Measurements from ENCODE around the gene PCSK5.

Gene PCSK5

DNA sequence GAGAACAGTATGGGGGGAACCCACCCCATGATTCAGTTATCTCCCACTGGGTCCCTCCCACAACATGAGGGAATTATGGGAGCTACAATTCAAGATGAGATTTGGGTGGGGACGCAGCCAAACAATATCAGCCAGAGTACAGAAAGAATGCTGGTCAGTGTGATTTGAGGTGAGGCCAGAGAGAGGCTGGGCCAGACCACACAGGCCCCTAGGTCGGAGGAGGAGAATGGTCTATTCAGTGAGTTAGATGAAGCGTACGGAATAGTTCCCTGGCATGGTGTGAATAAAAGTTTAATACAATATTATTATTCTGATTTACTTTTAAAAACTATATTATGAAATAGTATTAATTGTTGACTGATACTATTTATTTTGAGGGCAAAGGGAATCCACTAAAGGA is 39.7 kb downstream of the PCSK5 start:
- no peak overlapping the region for H3K27ac ChIP-seq (ENCODE audit: low read length)

DNA sequence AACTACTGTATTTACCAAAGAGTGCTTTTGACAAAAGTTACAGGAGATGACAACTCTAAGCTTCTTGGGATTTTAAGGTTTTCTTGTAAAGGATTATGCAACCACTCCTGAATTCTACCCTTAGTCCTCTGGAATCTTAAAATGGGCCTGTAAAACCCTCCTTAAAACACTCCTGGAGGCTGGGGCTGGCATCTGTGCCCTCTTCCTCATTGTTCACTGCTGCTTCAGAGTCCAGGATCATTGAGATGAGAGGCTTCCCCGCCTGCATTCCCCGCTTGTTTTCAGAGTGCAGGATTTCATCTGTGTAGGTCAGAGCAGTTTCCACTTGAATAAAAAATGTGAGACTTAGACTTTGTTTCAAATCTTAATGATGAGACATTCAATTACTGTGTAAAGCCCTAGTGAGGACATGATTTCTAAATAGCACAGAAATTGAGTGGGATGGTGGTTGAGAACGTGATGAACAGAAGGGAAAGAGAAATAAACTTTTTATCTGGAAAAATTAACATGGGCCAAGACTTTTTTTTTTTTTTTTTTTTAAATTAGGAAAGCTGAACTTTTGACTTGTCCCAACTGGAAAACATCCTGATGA is 40.4 kb downstream of the PCSK5 start:
- Histone ChIP-seq H3K36me3 (ENCODE audit: insufficient read depth, low read length) (peaks cover 7% of the 10 kb centered on the region), H3K27me3 (ENCODE audit: insufficient read depth, low read length, poor library complexity) (no peaks in the 10 kb centered on the region), H3K4me3 (ENCODE audit: low read depth in 1 of 2, low read length in 2 of 2) (no peak overlapping the region), H3K79me2 (ENCODE audit: insufficient read depth, low read length) (0 out of 2 replicates have a peak, but pooled peaks cover 1% of the 10 kb centered on the region), H2AFZ (ENCODE audit: low read depth, low read length) (no peak overlapping the region), H3K27ac (ENCODE audit: low read length) (no peak overlapping the region), H3K9ac (ENCODE audit: low read depth, low read length) (no peak overlapping the region), H3K9me3 (ENCODE audit: insufficient read depth, low read length, severe bottlenecking) (no peaks in the 10 kb centered on the region), H4K20me1 (ENCODE audit: insufficient read depth, low read length) (peaks cover 3% of the 10 kb centered on the region; the same call in 1 of the 2 replicates), H3K4me1 (ENCODE audit: insufficient read depth, low read length) (no peaks in the 10 kb centered on the region), H3K4me2 (ENCODE audit: insufficient read depth, low read length) (no peak overlapping the region)
- TF ChIP-seq EZH2 (IDR thresholded peaks at IDR 0.05; ENCODE audit: borderline replicate concordance, low read depth, low read length, severe bottlenecking): no peak
- TF ChIP-seq, protein P1, sequence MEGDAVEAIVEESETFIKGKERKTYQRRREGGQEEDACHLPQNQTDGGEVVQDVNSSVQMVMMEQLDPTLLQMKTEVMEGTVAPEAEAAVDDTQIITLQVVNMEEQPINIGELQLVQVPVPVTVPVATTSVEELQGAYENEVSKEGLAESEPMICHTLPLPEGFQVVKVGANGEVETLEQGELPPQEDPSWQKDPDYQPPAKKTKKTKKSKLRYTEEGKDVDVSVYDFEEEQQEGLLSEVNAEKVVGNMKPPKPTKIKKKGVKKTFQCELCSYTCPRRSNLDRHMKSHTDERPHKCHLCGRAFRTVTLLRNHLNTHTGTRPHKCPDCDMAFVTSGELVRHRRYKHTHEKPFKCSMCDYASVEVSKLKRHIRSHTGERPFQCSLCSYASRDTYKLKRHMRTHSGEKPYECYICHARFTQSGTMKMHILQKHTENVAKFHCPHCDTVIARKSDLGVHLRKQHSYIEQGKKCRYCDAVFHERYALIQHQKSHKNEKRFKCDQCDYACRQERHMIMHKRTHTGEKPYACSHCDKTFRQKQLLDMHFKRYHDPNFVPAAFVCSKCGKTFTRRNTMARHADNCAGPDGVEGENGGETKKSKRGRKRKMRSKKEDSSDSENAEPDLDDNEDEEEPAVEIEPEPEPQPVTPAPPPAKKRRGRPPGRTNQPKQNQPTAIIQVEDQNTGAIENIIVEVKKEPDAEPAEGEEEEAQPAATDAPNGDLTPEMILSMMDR (IDR thresholded peaks at IDR 0.05; ENCODE audit: borderline replicate concordance, extremely low read depth, low read length, poor library complexity, severe bottlenecking): no peak
- ATAC-seq (ENCODE audit: insufficient read depth, low read depth) (no peak), DNase-seq (no peak)

More for the DNA sequence above, 39.7 kb downstream of the PCSK5 start:
- Histone ChIP-seq H3K4me3 (ENCODE audit: low read depth in 1 of 2, low read length in 2 of 2) (no peak overlapping the region), H3K36me3 (ENCODE audit: insufficient read depth, low read length) (peaks cover 7% of the 10 kb centered on the region), H3K9me3 (ENCODE audit: insufficient read depth, low read length, severe bottlenecking) (no peaks in the 10 kb centered on the region), H3K9ac (ENCODE audit: low read depth, low read length) (no peak overlapping the region), H3K27me3 (ENCODE audit: insufficient read depth, low read length, poor library complexity) (no peaks in the 10 kb centered on the region), H4K20me1 (ENCODE audit: insufficient read depth, low read length) (peaks cover 3% of the 10 kb centered on the region; the same call in 1 of the 2 replicates), H3K4me2 (ENCODE audit: insufficient read depth, low read length) (no peak overlapping the region), H3K79me2 (ENCODE audit: insufficient read depth, low read length) (0 out of 2 replicates have a peak, but pooled peaks cover 1% of the 10 kb centered on the region), H3K4me1 (ENCODE audit: insufficient read depth, low read length) (no peaks in the 10 kb centered on the region), H2AFZ (ENCODE audit: low read depth, low read length) (no peak overlapping the region)
- DNase-seq (no peak), ATAC-seq (ENCODE audit: insufficient read depth, low read depth) (no peak)
- TF ChIP-seq, protein P1 (IDR thresholded peaks at IDR 0.05; ENCODE audit: borderline replicate concordance, extremely low read depth, low read length, poor library complexity, severe bottlenecking): no peak
- TF ChIP-seq EZH2 (IDR thresholded peaks at IDR 0.05; ENCODE audit: borderline replicate concordance, low read depth, low read length, severe bottlenecking): no peak

DNA sequence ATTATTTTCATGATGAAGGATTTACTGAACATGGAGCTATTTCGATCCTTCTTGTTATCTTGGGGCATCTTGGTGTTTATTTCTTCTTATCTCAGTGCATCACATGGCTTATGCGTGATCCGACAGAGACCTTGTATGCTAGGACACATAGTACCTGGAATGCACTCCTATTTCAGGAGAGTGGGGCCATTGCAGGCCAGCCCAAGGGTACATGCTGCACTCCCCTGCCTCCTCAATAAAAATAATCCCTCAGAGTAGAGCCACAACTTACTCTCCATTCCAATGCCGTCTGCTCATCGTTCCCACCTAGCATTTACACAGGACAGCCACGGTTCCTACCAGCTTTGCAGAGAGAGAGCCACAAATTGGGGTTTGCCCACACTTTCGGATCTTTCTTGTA is 43.5 kb downstream of the PCSK5 start:
- H3K4me1 ChIP-seq (ENCODE audit: insufficient read depth, low read length): no peaks in the 10 kb centered on the region
- H3K27ac ChIP-seq (ENCODE audit: low read length): no peak overlapping the region
- no peaks in the 10 kb centered on the region for H3K9me3 ChIP-seq (ENCODE audit: insufficient read depth, low read length, severe bottlenecking)
- H2AFZ ChIP-seq (ENCODE audit: low read depth, low read length): no peak overlapping the region
- no peak overlapping the region for H3K4me2 ChIP-seq (ENCODE audit: insufficient read depth, low read length)
- H3K36me3 ChIP-seq (ENCODE audit: insufficient read depth, low read length): peaks cover 7% of the 10 kb centered on the region
- no peaks in the 10 kb centered on the region for H4K20me1 ChIP-seq (ENCODE audit: insufficient read depth, low read length)
- no peaks in the 10 kb centered on the region for H3K27me3 ChIP-seq (ENCODE audit: insufficient read depth, low read length, poor library complexity)
- TF ChIP-seq EZH2 (IDR thresholded peaks at IDR 0.05; ENCODE audit: borderline replicate concordance, low read depth, low read length, severe bottlenecking): no peak
- TF ChIP-seq, protein P1 (IDR thresholded peaks at IDR 0.05; ENCODE audit: borderline replicate concordance, extremely low read depth, low read length, poor library complexity, severe bottlenecking): no peak
- no peak overlapping the region for H3K4me3 ChIP-seq (ENCODE audit: low read depth in 1 of 2, low read length in 2 of 2)
- no peak overlapping the region for H3K9ac ChIP-seq (ENCODE audit: low read depth, low read length)
- DNase-seq (no peak), ATAC-seq (ENCODE audit: insufficient read depth, low read depth) (no peak)
- 0 out of 2 replicates have a peak, but pooled peaks cover 1% of the 10 kb centered on the region for H3K79me2 ChIP-seq (ENCODE audit: insufficient read depth, low read length)

Data from DND-41 (cell line).